Stimulated activated CD8-positive, alpha-beta memory T cell treated with anti-CD3 and anti-CD28 coated beads, Interleukin-7, amount 100 ng/mL, for 4 hours (primary cell): ENCODE measurements around the gene CDK5RAP3.
"Not testable (repeated sequence)": the region's sequence is repeated elsewhere in the genome, so short reads cannot be mapped to it uniquely, and the experiment has no call there.

Experiments
- DNase-seq, 2 donors: peaks; one replicate each; pipeline ENCODE4 v3.0.0-alpha.2; 2020; ENCODE audit warnings: low read depth in 2 of 2

Gene CDK5RAP3, protein sequence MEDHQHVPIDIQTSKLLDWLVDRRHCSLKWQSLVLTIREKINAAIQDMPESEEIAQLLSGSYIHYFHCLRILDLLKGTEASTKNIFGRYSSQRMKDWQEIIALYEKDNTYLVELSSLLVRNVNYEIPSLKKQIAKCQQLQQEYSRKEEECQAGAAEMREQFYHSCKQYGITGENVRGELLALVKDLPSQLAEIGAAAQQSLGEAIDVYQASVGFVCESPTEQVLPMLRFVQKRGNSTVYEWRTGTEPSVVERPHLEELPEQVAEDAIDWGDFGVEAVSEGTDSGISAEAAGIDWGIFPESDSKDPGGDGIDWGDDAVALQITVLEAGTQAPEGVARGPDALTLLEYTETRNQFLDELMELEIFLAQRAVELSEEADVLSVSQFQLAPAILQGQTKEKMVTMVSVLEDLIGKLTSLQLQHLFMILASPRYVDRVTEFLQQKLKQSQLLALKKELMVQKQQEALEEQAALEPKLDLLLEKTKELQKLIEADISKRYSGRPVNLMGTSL

DNA sequence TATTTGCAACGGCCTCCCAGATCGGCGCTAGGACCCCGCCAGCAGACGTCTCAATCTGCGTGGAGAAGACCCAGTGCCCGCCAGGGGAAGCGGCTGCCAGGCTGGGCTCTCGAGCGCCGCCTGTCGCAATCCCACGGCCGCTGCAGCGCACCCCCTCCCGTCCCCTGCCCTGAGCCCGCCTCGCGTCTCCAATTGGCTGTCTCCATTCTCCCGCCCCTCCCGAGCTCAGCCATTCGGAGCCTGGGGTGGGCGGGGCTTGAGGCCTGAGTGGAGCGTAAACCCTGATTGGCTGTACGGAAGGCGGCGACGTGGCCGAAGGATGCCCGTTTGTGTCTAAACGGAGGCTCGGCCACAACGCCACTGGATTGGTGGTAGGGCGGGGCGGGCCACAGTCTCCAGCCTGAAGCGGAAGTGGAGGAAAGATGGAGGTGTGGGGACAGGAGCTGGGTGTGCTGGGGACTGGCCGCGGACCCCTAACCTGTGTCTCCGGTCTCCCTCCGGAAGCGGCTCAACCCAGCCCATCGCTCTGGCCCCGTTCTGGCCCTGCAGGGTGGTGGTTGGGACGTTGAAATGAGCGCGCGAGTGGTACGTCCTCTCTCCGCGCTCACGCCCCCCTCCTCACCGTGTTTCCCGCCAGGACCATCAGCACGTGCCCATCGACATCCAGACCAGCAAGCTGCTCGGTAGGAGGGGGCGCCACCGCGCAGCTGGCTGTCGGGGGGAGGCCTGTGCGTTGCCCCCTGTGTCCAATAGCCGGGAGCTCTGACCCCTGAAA lies at the start of gene CDK5RAP3:
Gene CDK5RAP3, plus strand, starts transcription at position 389 of the 775 bp plus-strand sequence. Its CDS starts 34 bp downstream, at position 423.
- DNase-seq: peak; percentile 95 to 97

DNA sequence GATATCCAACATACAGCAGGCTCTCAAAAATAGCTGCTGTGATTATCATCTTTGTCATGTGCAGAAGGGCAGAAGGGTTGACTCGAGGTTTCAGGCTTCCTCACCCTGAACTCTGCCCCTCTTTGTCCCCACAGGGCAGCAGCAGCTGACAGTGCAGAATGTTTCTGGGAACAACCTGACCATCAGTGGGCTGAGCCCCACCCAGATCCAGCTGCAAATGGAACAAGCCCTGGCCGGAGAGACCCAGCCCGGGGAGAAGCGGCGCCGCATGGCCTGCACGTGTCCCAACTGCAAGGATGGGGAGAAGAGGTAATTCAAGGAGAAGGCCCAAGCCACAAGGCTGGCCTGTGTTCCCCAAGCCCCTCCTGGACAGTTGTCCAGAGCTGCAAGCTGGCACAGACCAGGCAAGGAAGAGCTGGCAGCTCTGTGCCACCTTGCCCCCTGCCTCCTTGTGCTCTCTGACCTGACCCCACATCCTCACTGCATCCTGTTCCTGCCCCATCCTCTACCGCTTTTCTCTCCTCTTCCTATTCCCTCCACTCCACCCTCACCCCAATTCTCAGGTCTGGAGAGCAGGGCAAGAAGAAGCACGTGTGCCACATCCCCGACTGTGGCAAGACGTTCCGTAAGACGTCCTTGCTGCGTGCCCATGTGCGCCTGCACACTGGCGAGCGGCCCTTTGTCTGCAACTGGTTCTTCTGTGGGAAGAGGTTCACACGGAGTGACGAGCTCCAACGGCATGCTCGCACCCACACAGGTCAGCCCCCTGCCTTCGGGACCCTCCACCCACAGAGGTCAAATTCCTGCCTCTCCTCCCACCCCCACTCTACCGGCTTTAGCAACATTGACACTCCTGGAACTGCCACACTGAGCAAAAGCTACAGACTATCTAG lies 45.9 kb upstream of the CDK5RAP3 start:
- DNase-seq: no peak

DNA sequence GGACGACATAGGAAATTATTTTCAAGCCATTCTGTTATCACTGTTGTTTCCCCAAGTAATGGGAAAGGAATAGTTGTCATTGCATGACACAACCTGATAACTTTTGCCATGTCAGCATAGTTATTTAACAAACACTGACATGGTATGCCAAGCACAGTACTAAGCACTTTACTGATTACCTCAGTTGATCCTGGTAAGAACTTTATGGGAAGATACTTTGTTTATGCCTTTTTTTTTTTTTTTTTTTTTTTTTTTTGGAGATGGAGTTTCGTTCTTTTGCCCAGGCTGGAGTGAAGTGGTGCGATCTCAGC lies 45.3 kb upstream of the CDK5RAP3 start:
- DNase-seq: no peak

DNA sequence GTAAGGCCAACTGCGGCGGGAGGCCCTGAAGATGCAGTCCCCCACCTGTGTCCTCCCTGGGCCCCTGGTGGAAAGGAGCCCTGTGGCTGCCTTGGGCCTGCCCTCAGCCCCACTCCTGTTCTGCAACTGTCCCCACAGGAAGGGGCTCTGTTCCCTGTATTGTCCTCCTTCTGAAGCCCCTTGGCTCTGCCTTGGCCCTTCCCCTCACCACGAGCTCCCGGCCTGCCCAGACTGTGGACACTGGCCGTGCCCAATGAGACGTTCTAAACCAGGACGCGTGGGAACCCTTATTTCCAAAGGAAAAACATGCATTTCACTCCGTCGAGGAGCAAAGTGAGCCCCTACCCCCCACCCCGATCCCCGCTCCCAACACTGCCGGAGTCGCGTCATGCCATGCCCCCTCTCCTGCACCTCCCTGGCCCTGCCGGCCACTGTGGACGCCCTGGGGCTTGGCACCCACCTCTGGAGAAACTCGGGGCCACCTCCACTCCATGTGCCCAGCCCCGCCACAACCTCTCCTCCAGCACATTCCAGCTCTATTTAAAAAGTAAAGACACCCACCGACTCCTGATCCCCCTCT lies 43.0 kb upstream of the CDK5RAP3 start:
- DNase-seq: no peak

DNA sequence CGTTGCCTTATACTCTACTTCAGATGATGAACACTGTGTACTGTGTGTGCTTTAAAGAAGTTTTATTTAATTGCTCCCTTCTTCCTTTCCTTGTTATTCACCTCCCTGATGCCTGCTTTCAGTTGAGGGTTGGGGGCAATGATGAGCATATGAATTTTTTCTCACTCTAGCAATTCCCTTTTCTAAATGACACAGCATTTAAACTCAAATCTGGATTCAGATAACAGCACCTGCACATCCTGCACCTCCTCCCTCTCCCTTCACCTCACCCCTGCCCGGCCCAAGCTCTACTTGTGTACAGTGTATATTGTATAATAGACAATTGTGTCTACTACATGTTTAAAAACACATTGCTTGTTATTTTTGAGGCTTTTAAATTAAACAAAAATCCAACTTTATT lies 42.5 kb upstream of the CDK5RAP3 start:
- DNase-seq: no peak

DNA sequence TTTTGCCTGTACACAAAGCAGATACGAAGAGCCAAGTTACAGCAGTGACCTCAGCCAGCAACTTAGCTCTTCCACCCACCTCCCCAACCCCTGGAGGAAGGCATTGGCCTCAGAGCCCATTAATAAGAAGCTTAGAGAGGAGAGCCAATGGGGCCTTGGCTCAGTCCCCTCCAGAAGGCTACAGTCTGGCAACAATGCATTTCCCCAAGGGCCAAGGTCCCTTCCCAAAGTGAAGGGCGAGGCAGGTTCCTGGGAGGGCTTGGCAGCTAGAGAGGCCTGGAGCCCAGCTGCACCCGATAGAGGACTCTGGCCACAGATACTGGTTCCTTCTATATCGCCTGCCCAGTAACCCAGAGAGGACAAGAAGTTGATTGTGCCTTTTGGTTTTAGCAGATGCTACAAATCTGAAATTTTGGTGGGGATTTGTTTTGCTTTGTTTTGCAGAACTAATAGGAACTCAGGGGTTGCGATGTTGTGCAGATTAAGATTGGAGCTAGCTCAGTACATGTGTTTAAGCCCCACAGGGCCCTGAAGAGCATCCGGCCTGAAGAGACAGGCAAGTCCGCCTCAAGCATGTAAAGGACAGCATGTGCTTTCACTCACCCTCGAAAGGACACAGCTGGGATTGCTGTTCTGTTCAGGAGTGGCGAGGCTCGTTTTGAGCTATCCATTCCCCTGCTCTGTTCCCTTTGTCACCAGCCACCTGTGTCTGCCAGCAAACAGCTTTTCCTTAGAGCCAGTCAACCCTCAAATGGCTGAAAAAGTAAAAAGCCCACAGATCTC lies 41.5 kb upstream of the CDK5RAP3 start:
- no peak for DNase-seq

DNA sequence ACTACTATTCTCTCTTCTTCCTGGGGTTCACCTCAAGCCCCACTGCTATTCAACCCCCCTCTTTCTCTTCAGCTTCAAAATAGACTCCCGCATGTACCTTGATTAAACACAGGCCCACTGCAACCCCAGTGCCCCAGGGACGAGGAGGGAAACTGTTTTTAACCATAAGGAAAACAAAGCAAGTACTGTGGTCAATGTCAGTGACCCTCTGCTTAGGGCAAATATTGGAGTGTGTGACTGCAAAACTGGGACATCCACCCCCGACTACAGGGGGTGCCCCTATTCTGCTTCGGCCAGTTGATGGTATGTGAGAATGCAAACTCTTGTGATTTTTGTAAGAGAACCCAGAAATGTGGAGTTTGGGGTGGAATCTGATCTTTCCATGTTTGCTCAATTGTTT lies 39.1 kb upstream of the CDK5RAP3 start:
- no peak for DNase-seq

DNA sequence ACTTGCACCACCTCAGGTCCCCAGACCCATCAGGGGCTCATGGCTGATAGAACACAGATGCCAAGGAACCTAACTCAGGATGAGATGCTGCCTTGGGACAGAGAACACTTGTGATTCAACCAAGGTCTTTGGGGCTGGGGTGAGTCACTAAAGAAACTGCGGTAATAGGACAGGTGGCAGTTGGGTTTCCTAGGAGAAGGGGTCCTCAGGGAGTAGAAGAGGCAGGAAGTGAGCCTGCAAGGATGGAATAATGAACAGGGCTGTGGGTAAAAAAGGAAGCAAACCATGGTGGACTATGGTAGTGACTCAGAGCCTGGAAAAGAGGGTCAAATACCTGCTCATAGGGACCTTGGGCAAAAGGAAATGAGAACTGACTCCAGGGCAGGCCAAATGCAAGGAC lies 36.1 kb upstream of the CDK5RAP3 start:
- no peak for DNase-seq

DNA sequence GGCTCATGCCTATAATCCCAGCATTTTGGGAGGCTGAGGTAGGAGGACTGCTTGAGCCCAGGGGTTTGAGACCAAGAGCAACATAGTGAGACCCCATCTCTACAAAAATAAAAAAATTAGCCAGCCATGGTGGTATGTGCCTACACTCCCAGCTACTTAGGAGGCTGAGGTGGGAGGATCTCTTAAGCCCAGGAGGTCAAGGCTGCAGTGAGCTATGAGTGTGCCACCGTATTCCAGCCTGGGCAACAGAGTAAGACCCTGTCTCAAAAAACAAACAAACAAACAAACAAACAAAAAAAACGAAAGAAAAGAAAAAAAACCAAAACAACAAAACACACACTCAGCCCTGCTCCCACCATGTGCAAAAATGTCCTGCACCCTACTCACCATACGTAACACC lies 35.4 kb upstream of the CDK5RAP3 start:
- not testable (repeated sequence) for DNase-seq

DNA sequence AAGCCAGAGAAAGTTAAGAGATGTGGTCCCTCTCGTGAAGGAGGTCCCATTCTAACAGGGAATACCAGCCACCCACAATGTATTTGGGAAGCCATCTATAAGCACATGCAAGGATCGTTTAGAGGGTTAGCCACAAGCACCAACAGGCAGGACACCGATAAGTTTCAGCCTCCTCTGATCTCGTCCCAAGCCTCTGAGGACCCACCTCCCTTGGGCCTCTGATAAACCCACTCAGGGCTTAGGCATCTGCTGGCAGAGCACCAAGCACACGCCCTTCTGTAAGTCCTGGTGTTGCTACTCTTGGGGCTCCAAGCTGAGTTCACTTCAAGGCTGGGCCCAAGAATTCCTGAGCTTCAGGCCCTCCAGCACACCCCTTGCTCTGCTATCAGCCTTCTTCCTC lies 35.0 kb upstream of the CDK5RAP3 start:
- no peak for DNase-seq

DNA sequence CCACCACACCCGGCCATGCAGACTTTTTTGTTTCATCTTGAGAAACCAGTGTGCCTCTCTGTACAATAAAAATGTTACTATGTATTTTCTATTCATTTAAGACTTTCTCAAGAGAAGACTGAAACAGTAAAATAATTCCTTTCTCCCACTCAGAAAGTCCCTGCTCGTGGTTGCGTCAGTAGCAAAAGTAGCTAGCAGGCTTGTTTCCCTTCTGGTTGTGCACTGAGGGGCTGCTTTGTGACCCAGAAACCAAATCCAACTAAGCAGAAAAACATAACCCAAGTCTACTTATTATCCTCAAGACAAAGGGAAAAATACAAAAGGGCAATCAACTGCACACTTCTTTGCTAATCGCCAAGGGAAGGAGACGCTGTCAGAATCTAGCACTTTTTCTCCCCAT lies 33.0 kb upstream of the CDK5RAP3 start:
- DNase-seq: no peak

DNA sequence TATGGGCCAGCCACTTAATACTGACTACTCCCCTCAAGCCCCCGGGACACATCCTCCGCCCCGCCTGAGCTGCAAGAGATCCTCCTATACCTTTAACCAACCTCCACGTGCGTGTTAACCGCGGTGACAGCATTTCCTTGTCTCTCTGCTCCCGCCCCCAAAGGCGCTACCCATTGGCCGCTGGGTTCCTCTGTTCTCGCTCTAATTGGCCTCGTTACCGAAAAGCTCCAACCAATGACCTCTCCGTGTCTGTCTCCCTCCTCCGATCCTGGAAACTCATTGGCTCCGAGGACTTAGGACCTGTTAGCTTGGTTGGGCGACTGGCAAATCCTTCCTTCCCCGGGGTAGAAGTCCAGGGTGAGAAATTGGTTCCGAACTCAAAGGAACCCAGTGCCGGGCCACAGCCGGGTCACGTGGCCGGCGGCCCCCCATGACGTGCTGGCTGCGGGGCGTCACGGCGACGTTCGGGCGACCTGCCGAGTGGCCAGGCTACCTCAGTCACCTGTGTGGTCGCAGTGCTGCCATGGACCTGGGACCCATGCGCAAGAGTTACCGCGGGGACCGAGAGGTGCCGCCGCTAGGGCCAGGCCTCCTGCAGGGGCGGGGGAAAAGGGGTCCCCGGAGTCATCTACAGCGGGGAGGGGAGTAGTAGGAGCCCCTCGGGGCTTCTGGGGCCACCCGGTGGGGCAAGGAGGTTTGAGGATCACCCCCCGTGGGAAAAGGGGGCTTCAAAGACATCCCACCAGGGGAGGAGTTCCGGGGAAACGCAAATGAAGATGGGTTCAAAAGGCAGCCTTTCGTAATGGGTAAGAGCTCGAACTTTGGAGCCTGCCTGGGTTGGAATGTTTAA lies 29.4 kb upstream of the CDK5RAP3 start, which contains the start of gene PNPO:
Gene PNPO, plus strand, starts transcription at position 326 of the 850 bp plus-strand sequence. Its CDS starts 105 bp downstream, at position 431.
- DNase-seq: peak; percentile 93 to 97

DNA sequence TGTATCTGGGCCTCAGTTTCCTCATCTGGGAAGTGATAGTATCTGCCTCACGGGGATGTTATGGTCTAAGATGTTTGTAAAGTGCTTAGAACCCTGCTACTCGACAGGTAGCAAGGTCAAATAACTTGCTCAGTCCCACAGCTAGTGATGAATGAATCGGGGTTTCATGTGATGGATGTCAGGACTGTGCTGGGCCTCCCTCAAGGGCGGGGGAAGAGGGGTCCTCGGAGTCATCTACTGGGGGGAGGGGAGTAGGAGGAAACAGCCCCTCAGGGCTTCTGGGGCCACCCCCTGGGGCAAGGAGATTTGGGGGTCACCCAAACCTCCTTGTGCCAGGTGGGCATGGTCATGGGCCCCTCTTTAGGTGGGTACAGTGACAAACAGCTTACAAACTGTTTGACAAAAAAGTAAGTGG lies 28.8 kb upstream of the CDK5RAP3 start:
- DNase-seq: no peak

DNA sequence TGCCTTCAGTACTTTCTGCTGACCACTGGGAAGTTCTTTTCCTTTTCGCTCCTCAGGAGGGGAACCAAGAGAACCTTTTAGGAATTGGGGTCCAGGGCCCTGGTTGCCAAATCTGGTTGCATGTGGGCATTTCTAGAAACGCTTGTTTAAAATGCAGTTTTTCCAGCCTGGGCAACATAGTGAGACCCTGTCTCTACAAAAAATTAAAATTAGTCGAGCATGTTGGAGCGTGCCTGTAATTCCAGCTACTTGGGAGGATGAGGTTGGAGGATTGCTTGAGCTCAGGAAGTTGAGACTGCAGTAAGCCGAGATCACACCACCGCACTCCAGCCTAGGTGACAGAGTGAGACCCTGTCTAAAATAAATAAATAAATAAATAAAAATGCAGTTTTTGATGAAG lies 28.3 kb upstream of the CDK5RAP3 start:
- no peak for DNase-seq

DNA sequence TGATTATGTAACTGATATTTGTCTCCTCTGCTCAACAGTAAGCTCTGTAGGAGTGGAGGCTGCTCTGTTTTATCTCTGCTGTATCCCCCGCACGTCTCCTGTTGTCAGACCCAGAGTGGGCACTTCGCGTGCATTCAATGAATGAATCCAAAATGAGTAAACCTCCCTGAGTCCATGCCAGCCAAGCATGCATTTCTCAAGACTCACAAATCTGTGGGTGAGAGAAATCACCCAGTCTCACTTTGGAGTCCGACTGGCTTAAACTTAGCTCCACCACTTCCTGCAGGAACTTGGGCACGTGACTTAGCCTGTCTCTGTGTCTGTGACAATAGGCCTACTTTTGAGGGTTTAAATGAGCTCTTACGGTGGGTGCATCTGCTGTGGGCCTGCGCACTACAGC lies 25.8 kb upstream of the CDK5RAP3 start:
- no peak for DNase-seq

DNA sequence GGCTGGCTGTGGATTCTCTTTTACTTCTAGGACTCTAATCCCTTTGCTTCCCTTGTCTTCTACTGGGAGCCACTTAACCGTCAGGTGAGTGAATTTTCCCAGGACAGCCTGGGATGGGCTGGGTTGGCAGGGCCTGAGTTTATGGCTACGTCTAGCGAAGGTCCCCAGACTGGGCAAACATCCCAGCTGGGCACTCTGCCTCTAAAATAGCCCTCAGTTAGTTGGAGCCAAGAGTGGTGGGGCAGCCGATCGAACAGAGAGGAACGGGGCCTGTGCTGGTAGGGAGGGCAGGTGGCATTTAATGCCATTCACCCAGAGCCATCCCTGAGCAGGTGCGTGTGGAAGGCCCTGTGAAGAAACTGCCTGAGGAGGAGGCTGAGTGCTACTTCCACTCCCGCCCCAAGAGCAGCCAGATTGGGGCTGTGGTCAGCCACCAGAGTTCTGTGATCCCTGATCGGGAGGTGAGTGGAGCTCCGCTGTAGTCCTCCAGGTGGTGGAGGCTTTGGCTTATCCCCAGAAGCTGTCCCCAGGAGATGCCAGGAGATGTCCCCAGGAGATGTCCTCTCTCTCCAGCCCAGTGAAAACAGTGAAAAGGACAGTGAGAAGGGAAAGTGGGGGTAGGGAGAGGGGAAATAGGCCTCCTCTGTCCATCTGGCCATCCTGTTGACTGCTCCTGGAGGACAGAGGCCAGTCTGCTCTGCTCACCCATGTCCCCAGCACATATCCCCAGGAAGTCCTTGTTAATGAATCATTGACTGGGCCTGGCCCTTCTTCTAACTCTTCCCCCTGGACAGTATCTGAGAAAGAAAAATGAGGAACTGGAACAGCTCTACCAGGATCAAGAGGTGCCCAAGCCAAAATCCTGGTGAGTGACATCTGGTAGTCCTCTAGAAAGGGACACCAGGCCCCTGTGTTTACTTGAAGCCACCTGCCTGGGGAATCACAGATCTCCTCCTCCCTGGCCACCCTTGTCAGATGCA lies 25.1 kb upstream of the CDK5RAP3 start:
- no peak for DNase-seq

DNA sequence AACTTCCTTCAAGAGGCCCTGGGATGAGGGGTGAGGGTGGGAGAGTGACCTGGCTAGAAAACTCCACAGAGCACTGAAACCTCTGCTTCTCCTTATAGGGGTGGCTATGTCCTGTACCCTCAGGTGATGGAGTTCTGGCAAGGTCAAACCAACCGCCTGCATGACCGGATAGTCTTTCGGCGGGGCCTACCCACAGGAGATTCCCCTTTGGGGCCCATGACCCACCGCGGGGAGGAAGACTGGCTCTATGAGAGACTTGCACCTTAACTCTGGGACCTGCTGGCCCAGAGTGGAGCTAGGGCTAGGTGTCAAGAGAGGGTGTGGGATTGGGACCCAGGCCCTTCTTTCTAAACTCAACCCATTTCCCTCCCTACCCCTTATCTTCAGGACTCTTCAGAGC lies 24.4 kb upstream of the CDK5RAP3 start:
- no peak for DNase-seq

DNA sequence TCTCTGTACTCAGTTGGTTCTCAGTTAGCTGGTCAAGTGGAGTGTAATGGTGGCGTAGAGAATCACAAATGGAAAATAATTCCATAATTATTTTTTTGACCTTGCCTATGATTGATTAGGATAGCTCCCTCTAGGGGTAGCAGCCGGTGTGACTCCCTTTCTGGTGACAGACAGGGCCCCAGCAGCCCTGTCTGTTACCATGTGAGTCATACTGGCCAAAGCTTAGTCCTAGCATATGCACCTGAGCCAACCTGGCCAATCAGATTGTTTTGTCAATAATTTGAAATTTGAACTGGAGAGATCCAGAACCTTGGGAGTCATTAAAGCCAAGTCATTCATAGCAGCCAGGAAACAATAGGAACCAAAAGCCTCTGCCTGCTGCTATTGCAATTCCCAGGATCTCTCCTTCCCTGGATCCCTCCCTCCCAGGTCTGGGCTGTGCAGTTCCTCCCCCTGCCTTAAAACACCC lies 23.9 kb upstream of the CDK5RAP3 start:
- DNase-seq: peak; percentile 47 to 56
